AG10803 (cell line): Measurements from ENCODE around the gene P2RX6.
A peak's percentile ranks its signal among the peaks of the same experiment; 100 is the strongest.

Experiments
- DNase-seq: peaks from one replicate; pipeline ENCODE4 v3.0.0; 2010; ENCODE audit warnings: low read depth
- H3K4me3 ChIP-seq: 2 replicates; pipeline ENCODE4 v1.5.1; 2011; ENCODE audit warnings: mild to moderate bottlenecking, low read length, control low read depth
- TF ChIP-seq, protein P1 (sequence below): conservative IDR thresholded peaks from 2 replicates; pipeline ENCODE4 v1.5.1; 2011; ENCODE audit warnings: mild to moderate bottlenecking, low read length, control low read depth, inconsistent platforms

The P2RX6 gene

GRCh38 chr22:20980938-20981722 is 33.8 kb upstream of the P2RX6 start:
- H3K4me3 ChIP-seq = peak overlapping the region; percentile 91
- no peak for DNase-seq
- TF ChIP-seq, protein P1, sequence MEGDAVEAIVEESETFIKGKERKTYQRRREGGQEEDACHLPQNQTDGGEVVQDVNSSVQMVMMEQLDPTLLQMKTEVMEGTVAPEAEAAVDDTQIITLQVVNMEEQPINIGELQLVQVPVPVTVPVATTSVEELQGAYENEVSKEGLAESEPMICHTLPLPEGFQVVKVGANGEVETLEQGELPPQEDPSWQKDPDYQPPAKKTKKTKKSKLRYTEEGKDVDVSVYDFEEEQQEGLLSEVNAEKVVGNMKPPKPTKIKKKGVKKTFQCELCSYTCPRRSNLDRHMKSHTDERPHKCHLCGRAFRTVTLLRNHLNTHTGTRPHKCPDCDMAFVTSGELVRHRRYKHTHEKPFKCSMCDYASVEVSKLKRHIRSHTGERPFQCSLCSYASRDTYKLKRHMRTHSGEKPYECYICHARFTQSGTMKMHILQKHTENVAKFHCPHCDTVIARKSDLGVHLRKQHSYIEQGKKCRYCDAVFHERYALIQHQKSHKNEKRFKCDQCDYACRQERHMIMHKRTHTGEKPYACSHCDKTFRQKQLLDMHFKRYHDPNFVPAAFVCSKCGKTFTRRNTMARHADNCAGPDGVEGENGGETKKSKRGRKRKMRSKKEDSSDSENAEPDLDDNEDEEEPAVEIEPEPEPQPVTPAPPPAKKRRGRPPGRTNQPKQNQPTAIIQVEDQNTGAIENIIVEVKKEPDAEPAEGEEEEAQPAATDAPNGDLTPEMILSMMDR = no peak

DNA sequence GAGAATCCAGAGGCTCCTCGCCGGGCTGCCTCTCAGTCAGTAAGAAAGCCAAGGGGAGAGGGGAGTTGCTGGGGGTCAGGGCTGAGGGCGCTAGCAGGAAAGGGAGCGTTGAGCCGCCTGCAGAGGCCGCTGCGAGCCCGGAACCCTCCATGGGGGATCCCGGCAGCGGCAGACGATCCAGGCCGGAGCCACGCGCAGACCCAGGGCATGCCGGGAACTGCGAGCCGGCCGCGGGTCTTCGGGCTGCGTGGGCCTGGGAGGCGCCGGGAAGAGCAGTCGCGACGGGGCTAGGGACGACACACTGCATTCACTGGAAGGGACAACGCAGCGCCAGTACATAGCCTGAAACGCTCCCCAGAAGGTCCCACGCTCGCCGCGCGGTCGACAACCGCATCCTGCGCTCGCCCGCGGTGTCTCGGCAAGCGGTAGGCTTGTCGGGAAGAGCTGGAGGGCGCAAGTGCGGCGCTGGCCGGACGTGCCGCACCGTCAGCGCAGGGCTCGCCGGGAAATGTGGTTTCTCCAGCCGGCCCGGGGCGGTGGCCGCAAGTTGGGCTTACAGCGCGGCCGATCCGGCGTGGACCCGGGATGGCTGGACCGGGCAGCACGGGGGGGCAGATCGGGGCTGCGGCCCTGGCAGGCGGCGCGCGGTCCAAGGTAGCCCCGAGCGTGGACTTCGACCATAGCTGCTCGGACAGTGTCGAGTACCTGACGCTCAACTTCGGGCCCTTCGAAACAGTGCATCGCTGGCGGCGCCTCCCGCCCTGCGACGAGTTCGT is 33.0 kb upstream of the P2RX6 start, which contains the start of gene LZTR1:
LZTR1 (plus strand) TSS at position 511 of the 776 bp plus-strand sequence; CDS start at position 586, 75 bp downstream.
- peak; percentile 84 for DNase-seq
- TF ChIP-seq, protein P1 = peak; percentile 55
- peak within 1 kb of the TSS; percentile 91 for H3K4me3 ChIP-seq

- no peak for DNase-seq
- H3K4me3 ChIP-seq = peak overlapping the region; percentile 91
- TF ChIP-seq, protein P1 = no peak
Observed at GRCh38 chr22:20982563-20982882, 32.4 kb upstream of the P2RX6 start.

DNA sequence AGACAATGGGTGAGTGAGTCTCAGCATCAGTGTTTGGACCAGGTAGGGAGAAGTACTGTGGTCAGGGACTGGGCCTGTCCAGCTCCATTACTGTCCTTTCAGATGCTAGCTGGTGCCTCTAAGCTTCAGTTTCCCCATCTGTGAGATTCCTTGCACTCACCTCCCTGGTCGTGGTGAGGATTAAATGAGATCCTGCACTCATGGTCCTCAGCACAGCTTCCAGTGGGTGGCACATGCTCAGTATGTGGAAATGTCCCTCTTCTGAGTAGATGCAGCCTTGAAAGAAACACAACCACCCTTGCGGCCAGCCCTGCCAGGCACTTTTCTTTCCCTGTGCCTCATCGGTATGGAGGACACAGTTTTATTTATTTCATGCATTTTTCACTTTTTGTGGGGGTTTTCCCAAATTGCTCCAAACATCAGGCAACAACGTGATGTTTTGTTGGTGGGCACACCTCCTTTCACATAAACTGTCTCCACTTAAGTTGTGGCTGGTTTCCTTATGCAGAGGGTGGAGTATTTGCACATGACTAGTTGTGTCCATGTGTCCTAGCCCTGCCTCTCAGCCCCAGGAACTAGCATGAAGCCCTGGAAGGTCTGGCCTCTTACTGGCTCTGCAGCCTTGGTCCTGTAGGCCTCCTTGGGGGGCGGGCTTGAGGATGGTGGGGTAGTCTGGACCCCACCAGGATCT is 31.7 kb upstream of the P2RX6 start:
- peak overlapping the region; percentile 91 for H3K4me3 ChIP-seq
- DNase-seq = no peak
- TF ChIP-seq, protein P1 = no peak

DNA sequence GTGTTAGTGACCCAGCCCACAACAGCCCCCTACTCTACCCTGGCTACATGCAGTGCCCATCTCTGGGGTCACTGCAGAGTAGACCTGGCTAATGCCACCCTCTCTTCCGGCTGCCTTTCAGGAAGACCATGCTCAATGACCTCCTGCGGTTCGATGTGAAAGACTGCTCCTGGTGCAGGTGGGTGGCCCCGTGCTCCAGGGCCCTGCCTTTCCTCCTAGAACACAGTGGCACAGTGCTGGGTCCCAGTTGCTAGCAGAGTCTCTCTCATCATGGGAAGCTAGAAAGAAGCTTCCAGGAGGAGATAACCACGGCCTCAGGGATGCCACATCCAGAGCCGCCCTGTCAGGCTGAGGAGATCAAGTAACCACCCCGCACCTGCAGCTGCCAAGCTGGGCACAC is 29.2 kb upstream of the P2RX6 start:
- DNase-seq = no peak
- H3K4me3 ChIP-seq = no peak overlapping the region
- TF ChIP-seq, protein P1 = no peak

DNA sequence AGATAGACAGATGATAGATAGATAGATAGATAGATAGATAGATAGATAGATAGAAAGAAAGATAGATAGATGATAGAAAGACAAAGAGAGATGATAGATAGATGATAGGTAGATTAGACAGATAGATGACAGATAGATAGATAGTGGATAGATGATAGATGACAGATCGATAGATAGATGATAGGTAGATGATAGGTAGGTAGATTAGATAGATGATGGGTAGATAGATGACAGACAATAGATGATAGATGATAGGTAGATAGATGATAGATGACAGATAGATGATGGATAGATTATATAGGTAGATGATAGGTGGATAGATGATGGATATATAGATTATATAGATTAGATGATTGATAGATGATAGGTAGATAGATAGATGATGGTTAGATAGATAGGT is 28.6 kb upstream of the P2RX6 start:
- no peak overlapping the region for H3K4me3 ChIP-seq
- TF ChIP-seq, protein P1 = no peak
- DNase-seq = no peak
